RPMI8226 (cell line): ENCODE data around the gene MLLT1.

Experiments used
- DNase-seq: peaks from one replicate; pipeline ENCODE4 v3.0.0-alpha.2; 2015

MLLT1 gene

DNA sequence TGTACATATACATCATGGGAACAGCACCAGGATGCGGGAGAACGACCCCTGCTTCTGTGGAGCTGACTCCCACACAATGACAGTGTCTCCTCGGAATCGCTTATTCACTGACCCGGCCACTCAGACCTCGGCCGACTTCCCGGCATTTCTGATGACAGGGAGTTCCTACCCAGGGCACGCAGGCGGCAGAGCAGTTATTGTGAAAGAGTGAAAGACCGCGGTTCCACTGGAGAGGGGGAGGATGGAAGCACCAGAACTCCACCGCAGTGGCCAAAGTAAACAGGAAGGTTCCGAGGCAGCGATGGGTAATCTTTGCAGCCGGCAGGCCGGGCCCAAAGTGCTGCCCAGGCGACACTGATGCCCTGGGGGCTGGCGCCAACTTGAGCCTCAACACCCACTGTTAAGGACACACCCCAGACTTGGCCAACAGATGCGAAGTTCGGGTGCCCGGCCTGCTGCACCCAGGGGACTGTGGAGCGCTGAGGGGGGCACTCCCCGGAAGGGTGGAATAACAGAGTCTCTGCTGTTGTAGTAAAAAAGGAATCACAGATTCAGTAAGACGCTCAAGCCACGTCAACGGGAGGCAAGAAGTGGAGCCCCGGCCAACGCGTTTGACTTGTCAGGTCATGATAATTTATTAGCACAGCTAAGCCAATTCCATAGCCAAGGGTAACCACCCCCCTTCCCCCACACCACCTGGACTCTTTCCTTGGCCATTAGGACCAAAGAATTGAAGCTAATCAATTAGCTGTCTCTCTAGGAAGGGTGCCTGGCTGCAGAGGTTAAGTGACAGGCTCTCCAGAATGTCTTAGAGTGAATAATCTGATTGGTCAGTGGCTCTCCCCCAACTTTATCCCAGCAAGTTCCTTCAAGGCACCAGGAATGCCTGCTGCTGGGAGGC, 5.8 kb downstream of the MLLT1 start:
- no peak for DNase-seq

DNA sequence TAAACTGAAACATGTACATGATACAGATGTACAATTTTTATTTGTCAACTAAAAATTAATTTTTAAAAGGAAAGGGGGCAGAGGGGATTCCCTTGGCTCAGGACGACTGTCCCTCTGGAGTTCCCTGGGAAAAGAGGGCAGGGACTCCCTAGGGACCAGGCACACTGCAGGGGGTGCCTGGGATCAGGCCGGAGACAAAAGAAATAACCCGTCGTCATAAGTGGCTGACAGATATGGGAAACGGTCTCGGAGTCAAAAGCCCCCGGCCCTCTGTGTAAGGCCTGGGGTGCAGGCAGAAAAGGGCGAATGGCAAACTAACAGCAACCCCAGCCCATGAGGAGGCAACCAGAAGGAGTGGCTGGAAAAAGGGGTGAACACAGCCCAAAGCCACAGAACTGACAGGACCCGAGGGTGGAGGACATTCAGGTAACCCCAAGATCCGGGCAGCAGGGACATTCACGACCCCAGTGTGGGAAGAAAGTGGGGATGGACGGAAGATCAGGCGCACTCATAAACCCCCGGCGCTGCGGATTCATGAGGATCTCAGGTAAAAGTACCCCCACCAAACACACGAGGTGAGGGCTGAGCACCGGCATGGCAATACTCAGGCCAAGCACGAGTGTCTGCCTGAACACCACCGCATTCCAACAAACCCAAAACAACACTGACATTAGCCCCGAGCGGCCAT, 6.7 kb downstream of the MLLT1 start:
- DNase-seq: no peak

DNA sequence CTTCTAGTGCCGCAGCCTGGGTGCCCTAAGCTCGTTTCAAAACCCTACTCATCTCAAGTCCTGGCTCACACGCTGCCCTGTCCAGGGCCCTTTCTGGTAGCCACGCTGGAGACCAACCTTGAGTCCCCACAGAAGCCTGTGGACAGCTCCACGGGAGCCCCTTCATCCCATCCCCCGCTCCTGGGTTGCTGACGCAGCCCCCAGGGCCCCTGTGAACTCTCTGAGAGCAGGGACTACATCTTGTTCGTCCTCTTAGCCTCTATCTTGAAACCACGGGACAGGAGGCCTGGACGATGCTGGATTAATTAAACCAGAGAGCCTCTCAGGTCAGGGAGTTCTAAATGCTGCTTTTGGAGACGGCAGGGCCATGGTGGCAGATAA, 7.4 kb downstream of the MLLT1 start:
- no peak for DNase-seq

DNA sequence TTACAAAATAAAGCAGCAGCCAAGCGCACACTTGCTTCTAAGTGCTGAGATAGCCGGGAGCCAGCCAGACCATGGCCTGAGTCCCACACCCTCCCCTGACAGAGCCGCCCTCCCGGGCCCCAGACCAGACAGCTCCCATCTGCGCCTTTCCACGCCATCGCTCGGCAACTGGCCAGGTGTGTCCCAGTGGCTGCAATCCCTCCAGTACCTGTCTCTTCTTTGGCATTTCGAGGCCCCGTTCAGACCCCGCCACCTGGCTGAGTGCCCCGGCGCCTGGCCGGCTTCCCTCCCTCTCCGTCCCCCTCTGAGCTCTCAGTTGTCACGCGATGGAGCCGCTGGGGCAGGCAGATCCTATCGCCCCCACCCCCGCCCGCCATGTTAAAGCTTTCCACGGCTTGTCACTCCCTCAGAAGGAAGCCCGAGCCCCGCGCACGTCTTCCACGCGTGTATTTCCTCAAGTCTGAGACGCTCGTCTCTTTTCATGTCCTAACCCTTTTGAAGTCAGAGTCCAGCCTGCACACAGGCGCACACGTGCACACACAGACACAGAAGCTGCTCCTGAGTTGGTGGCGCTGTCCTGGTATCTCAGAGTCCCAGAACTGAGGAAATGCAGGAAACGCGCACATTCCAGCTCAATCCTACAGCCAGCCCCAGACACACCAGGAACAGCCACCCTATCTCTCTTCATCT, 7.9 kb downstream of the MLLT1 start:
- no peak for DNase-seq

DNA sequence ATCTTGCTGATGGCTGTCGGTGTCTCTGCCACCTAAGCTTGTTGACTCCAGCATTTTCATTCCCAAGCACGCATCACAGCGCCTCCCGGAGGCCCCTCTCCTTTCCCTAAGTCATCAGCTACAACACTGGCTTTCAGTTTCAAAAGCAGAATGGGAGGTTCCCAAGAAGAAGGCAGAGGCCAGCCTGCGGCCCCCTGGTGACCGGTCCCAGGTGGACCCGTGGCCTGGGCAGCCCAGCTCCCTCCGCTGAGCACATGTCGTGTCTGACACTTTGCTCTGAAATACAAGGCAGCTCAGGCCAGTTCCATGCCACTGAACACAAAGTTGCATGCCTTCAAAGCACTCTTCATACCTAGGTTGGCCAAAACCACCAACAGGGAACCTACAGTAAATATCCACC, 8.5 kb downstream of the MLLT1 start:
- no peak for DNase-seq

DNA sequence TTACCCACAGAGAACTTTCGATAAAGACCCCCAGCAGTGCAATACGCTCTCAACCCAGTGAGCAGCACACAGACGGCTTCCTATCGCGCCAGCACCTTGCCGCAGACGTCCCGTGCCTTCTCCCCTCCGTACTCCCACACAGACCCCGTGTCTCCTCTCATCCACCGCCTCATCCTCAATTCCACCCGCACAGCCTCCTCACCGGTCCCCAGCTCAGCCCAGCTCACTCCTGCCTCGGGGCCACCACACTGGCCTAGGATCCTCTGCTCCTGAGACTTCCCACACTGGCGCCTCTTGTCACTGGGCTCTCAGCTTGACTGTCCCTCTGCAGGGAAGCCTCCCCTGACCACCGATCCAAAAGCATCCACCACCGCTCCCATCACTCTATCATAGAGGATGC, 9.0 kb downstream of the MLLT1 start:
- DNase-seq: no peak

DNA sequence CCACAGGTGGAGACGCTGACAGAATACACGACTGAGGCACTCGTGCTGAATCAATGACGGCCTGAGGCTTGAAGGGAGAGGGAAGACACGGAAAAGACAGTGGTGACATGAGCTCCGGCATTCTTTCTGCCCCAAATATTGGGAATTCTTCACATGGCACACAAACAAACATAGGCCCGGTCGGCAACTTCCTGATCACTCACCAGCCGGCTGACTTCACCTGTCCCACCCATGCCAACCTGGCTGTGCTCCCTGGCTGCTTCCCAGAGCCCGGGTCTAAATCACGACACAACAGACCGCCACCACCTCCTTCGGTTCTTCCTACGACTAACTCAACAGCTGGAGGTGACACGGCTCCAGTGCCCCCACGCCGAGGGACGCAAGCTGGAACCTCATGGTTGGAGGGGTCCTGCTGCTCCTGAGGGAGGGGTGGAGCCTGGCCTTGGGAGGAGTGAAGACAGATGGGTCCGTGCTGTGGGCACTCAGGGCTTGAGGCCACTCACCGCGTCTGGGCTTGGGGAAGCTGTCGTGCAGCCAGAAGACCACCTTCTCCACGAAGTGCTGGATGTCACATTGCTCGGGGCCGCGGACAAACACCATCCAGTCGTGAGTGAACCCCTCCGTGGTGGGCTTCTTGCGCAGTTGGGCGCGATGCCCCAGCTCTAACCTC, 9.6 kb downstream of the MLLT1 start:
- no peak for DNase-seq

DNA sequence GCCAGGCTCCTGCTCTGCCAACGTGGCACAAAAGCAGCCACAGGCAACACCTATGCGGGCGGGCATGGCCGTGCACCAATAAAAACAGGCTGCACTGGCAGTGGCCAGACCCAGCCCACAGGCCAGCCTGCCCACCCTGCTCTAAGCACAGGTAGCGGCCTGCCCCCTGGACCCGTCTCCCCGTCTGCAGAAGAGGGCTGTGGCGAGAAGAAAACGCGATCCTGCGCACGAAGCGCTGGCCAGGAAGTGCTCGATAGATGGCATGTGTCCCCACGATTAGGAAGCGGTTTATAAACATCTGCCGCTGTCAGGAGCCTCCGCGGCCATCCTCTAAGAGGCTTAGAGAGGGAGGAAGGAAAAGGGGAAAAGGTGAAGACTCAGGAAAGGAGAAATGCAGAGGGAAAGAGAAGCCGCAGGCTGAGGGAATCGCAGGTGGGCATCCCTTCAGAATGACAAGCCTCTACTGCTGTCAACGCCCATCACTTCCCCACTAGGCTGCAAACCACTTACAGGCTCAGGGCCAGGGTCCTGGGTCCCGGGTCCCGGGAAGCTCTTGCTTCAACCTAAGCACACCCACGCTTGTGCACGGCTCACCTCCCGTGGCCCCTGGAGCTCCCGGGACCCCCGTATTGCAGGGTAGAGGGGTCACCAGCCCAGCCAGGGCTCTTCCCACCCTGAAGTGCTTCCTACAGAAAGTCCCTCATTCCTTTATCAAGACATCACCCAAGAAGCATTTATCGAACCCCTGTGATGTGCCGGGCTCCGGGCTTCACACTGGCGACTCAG, 10.5 kb downstream of the MLLT1 start:
- no peak for DNase-seq

DNA sequence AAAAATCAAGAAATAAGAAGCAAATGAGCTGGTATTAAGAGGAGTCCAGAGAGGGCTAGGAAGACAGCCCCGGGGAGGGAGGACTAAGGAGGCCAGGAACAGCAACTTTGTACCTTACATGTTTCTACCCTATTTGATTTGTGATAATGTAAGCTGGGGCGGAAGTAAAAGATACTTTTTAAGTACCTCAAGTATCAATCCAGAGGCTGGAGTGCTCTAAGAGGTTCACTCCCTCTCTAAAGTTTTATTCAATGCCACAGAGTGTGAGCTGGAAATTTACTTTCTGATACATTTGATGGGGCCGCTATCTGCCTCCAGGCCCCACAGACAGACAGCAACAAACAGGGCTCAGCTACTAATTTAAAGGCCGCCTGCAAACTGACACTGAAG, 11.4 kb downstream of the MLLT1 start:
- no peak for DNase-seq

DNA sequence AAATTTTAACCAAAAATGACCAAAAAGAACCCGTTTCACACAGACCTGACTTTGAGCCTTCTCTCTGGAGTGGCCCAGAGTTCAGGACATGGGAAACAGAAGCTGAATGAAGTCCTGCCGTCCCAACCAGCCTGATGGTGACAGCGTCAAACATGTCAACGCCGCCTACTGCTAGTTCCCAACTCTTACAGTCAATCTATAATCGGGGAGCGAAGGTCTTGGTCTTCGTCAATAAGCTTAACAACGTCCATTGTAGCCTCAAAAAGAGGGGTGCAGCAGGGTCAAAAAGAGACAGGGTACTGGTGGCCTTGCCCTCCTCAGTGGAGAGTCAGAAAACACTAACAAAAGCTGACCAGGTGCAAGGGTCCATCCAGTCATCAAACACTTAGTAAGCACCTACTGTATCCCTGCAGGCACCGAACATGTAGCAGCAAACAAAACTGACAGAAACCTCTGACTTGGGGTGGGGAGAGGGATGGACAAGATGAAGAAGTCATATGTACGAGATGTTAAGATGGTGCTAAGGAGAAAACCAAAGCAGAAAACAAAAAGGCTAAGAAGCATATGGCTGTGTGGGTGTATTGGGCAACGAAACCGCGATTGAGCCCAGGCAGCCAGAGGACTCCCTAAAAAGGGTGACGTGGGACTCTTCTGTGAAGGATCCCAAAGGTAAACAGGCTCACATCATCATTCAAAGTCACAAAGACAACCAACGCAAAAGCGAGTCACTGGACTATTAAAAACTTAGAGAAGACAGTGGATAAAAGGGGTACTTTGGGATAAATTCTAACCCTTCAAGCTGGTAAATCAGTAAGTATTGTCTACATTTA, 12.0 kb downstream of the MLLT1 start:
- no peak for DNase-seq

DNA sequence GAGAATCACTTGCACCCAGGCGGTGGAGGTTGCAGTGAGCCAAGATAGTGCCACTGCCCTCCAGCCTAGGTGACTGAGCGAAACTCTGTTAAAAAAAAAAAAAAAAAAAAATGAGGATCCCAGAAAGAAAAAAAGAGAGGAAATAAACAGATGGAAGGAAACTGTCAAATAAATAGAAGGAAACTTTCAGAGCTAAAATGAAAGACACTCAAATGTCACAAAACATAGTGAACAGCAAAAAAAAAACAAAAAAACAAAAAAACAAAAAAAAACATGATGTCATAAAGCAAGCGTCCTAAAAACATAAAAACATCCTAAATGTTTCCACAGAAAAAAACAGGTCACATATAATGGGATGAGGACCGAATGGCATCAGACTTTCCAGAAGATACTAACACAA, 15.0 kb downstream of the MLLT1 start:
- no peak for DNase-seq

DNA sequence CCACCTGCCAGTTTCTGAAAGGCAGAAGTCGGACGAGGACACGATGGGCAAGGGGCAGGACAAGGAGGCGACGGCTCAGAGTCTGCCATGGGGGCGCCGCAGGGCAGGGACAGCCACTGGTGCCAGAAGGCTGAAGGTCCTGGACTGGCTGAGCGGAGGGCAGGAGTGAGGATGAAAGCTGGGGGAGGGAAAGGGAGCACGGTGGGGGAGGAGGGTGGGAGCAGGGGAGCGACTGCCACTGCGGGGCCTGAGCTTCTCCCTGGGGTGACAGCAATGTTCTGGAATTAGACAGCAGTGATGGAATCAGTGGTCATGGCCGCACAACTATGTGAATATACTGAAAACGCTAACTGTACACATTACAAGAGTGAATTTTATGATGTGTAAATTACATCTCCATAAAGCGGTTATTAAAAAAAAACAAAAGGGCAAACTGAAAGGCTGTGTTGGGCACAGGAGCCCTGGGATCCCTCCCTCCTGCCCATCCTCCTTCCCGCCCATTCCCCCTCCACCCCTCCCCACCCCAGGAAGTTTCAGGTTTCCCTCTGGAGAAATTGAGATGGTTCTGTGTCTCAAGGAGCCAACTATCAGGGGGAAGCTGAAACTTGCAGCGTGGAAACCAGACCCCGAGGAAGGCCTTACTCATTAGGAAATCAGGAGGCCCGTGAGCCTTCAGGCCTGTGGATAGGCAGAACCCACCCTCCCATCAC, 15.9 kb downstream of the MLLT1 start:
- no peak for DNase-seq

DNA sequence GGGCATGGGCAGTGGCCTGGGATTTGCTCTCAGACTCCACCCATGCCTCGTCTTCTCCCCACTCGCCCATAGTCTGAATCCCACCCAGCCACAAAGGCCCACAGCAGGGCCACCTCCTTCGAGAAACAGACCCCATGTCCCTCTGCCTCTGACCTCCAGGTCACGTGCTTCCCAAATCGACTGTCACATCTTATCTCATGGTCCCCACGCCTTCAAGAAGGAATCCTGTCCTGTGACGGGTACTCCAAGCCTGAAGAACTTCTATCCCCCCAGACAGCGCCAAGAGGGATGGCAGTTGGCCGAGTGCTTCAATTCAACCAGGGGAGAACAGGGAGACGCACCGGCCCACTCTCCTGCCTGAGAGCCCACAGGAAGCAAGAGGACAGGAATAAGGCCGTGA, 16.5 kb downstream of the MLLT1 start:
- DNase-seq: no peak

DNA sequence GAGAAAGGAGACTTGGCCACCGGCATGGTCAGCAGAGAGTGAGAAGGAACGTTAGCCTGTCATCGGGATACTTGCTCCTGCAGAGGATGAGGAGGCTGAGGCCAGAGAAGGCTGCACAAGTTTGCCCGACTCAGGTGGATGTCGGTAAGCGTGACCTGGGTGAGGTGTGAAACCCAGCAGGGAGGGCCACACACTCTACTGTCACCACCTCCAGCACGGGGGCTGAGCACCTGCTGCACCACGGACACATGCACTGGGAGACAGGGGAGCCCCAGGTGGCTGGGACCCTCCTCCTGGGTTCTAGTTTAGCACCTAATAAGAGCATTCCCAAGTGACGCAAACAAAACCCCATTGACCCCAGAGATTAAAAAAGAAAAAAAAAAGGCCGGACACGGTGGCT, 17.3 kb downstream of the MLLT1 start:
- no peak for DNase-seq

DNA sequence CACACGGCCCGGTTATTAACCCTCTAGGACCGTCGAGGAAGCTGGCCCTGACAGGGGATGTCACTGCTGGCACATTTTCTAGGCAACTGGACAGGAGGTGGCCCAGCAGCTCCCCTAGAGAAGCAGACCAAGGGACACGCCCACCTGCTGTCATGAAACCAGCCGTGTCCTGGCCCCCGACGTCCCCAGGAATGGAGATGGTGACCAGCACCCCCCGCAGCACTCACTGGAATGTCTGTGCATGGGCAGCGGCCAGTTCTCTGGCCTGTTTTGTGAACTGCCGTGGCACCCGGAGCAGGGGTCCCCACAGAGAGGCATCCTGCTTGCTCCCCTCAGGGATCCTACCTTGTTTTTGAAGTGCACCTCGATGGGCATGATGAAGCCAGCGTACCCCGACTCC, 17.9 kb downstream of the MLLT1 start:
- DNase-seq: no peak

DNA sequence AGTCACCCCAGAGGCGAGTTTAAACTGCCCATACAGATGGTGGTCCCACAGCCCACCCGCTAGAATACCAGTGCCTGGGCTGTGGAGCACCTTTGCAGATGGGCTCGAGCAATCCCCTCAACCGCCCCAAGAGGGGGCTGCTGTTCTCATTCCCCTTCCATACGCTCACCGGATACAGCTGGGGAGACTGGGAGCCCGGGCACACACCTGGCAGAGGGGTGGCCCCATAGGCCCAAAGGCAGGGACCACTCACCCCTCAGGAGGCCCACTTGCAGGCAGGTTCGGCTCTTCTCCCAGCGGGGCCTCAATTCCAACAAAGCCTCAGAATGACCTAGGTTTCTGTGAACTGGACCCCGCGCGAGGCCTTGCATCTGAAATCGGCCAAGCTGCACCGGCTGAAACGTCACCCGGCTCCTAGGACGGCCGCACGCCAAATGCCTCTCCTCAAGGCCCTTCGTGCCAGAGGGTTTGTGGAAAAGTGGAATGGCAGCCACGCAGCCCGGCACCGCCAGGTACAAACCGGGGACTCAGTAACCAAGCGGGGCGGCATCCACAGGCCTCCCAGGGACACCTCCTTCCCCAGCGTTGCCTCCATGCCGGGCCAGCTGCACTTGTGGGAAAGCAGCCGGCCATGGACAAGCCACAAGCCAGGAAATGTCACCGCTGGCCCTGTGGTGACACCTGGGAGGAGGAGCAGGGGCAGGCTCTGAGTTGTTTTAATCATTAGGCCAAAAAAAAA, 18.7 kb downstream of the MLLT1 start:
- peak; percentile 15 for DNase-seq

DNA sequence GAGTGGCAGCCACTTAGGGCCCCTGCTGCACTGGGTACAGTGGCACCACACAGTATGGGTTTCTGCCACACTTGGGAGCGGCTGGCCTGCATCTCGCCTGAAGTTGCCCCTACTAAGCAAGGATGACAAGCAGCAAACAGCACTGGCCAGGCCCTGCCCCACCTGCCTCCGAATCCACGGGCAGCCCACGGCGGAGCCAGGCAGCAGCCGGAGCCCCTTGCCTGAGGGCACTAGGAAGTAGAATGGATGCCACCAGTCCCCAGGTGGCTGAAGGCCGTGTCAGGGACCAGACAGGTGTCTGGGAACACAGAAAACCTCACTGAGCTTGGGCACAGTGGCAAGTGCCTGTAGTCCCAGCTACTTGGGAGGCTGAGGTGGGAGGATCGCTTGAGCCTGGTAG, 19.4 kb downstream of the MLLT1 start:
- DNase-seq: no peak

DNA sequence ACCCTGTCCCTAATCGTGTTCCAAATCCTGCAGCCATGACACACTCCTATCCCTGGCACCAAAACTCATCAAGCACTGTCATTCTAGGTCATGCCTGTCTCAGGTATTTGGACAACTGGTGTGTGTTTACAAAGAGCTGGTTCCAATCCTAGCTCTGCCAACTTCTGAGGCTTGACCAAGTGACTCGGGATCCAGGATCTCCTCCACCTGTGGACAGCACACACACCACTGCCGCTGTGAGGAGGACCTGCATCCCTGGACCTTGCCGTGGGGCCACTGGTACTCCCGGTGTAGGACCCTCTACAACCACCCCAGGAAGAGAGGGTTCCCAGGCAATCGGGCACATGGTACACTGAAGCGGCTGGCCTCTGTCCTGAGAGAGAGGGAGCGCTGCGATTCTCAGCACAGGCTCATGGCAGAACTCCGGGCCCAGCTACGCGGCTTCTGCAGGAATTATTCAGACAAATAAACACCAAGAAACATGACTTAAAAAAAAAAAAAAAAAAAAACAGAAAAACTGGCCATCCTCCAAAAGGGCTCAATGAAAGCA, 20.4 kb downstream of the MLLT1 start:
- DNase-seq: no peak

DNA sequence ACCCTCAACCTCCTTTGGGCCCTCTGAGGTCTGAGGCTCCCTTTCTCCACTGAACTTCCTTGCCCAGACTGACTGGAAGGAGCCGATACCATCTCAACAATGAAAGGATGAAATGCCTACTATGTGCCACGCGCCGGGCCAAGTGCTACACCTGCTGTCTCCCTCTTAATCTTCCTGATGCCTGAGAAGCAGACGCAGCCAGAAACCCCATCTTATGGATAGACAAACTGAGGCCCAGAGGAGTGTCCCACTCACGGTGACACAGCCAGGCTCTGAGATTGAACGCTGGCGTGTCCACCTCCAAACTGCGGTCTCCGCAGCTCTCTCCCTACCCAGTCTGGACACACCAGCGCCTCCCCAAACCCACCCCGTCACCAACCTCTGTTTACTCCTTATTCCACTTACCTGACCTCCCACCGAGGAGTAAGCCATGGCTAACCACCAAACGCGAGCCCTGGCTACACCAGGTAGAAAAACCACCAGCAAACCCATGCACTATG, 20.9 kb downstream of the MLLT1 start:
- DNase-seq: no peak
